Measurements from ENCODE around the gene ATP8B1. TPM values are rescaled to one million over a fixed set of nuclear protein-coding genes. Genes with fewer than 3 reads are reported as not detected.

Gene ATP8B1
- total RNA-seq, 1 donor from 2014 or later = 10.5 TPM

GRCh38 chr18:57798713-57799373 is 4.3 kb downstream of the ATP8B1 start:
- intact Hi-C loops (cut with DNase I) = no loop called here
- DNase-seq (ENCODE audit: low spot score) = no peak
- ATAC-seq = no peak

DNA sequence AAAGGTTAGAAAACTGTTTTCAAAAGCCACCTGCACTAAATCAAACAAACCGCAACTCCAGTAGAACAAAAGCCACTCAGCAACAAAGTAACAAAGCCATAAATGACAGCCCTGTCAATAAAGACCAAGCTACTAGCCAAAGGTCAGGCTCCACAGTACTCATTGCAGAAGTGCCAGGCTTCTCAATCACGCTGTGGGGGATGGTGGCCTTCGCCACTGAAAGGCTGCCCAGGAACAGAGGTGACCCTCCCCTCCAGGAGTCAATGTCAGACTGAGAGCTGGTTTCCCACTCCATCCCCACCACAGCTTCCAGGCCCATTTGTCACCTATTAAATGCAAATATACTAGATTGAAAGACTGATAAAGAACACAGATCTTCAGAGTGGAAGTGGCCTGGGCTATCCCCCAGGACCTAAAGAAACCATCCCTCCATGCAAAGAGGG is 5.9 kb downstream of the ATP8B1 start:
- ATAC-seq (no peak), DNase-seq (ENCODE audit: low spot score) (no peak)
- intact Hi-C loops (cut with DNase I) = no loop called here

GRCh38 chr18:57794951-57795728 is 8.0 kb downstream of the ATP8B1 start:
- ATAC-seq = no peak
- intact Hi-C loops (cut with DNase I) = no loop called here
- DNase-seq (ENCODE audit: low spot score) = no peak

- ATAC-seq = no peak
- intact Hi-C loops (cut with DNase I) = no loop called here
Measured at GRCh38 chr18:57793302-57793986, 9.7 kb downstream of the ATP8B1 start.

DNA sequence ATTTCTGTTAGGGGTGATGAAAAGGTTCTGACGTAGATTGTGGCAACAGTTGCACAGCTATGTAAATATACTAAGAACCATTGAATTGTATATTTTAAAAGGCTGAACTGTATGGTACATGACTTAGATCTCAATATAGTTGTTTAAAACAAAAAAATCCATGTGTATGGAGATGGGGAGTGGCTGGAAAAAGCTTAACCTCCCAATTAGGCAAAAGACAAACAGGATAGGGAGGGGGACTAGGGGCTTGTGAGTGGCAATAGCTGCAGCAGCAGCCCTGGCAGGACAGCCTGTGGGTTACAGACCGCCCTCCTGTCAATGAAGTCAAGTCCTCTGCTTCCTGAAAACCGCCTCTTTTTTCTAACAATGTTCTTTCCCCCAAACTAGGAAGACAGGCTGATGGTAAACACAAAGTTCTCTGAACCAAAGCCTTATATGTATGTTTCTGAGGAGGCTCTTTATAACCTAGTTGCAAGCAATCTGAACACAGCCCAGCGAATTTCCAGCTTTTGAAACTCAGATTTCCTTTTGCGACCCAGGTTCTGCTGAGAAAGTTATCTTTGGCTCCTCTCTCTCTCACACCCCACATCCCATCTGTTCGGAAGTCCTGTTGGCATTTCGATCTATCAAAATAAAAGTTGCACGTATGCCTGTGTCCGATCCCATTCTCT is 10.3 kb downstream of the ATP8B1 start:
- intact Hi-C loops (cut with DNase I) = no loop called here
- no peak for DNase-seq (ENCODE audit: low spot score)
- peak; percentile 43 for ATAC-seq

More at GRCh38 chr18:57793302-57793986, 9.7 kb downstream of the ATP8B1 start:
- no peak for DNase-seq (ENCODE audit: low spot score)

- DNase-seq (ENCODE audit: low spot score) (no peak), ATAC-seq (no peak)
- intact Hi-C loops (cut with DNase I) = no loop called here
Measured at GRCh38 chr18:57791911-57792310, 11.2 kb downstream of the ATP8B1 start.

- ATAC-seq (no peak), DNase-seq (ENCODE audit: low spot score) (no peak)
- intact Hi-C loops (cut with DNase I) = no loop called here
Measured at GRCh38 chr18:57791192-57791591, 11.9 kb downstream of the ATP8B1 start.

- intact Hi-C loops (cut with DNase I) = loop anchor here (1.0 kb wide), 1 partner anchor 13 kb away; the partner anchor contains the start of gene ATP8B1
Measured at GRCh38 chr18:57790316-57790715, 12.8 kb downstream of the ATP8B1 start.

DNA sequence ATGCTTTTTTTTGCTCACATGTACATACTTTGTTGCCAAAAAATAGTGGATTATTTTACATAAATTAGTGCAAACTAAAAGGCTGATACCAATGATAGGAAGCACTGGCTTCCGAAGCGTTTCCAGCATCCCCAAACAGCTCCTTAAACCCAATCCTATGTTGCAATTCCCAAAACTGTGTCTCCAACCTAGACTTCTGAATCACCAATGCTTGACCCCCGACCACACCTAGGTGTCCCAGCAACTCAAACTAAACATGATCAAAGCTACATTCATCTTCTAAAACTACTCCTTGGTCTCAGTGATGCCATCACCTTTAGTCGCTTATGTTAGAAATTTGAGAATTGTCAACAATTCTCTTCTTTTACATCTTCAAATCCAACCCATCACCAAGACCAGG is 13.4 kb downstream of the ATP8B1 start:
- intact Hi-C loops (cut with DNase I) = loop anchor here (1.0 kb wide), 1 partner anchor 14 kb away; the partner anchor contains the start of gene ATP8B1
- ATAC-seq (peak; percentile 8), DNase-seq (ENCODE audit: low spot score) (no peak)

More at GRCh38 chr18:57790316-57790715, 12.8 kb downstream of the ATP8B1 start:
- ATAC-seq (no peak), DNase-seq (ENCODE audit: low spot score) (no peak)

DNA sequence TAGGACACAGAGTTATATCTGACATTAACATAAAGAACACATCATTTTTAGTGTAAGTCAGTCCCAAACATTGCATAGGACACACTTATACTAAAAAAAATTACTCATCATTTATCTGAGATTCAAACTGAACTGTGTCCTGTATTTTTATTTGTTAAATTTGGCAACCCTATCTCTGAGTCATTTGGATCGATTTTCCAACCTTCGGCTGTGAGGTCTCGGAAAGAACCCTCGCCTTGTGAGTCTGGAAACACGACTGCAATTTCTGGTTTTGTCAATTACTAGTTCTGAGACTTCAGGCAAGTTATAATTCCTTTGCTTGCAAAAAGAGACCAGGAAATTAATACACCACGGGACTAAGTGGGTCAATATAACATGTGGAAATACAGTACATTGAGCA is 14.0 kb downstream of the ATP8B1 start:
- intact Hi-C loops (cut with DNase I) = no loop called here
- ATAC-seq = peak; percentile 67
- no peak for DNase-seq (ENCODE audit: low spot score)

DNA sequence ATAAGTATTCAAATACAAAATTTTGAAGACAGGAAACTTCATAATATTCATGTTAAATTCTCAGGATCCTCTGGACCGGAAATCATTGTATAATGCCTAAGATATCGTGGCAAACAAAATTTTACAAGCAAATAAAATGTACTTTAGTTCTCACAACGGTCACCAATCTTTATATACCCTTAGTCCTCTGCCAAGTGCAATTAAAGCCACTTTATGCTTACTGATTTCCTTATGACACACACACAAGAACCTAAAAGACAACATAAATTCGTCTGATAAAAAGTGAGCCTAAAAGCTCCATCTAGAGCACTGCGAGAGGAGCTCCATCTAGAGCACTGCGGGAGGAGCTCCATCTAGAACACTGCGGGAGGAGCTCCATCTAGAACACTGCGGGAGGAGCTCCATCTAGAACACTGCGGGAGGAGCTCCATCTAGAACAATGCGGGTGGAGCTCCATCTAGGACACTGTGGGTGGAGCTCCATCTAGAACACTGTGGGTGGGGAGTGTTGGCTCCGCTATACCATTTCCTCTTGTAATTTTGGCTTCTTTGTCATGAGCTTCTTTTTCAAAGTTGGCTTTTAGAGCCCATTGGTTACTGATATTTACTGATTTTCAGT is 15.9 kb downstream of the ATP8B1 start:
- ATAC-seq = no peak
- intact Hi-C loops (cut with DNase I) = no loop called here
- DNase-seq (ENCODE audit: low spot score) = no peak

DNA sequence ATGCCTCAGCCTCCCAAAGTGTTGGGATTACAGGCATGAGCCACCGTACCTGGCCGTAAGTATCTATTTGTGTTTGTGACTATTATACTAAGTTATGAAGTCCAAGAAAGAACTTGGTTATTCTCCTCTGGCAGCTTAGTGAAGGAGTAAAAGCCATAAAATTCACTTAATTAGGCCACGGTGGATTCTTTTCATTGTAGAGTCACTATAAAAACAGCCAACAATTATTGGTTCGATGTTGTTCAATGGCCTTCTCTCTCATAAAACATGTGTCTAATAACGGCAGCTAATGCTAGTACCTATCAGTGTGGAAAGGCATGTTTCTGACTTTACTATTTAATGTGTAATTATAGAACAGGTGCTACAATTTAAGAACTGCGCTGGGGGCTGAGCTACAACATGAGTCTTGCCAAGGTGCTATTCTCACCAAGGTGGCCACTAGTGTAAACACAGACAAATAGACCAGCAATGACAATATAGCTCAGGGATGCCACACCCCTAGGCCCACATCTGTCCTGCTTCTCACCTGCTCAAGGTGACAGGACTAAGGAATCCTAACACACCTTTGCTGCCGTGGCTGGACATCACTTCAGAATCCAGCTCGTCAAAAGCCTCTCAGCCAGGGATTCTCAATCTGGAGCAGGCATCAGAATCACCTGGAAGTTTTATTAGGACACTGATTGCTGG is 17.2 kb downstream of the ATP8B1 start:
- DNase-seq (ENCODE audit: low spot score) (no peak), ATAC-seq (no peak)
- intact Hi-C loops (cut with DNase I) = no loop called here

GRCh38 chr18:57784801-57785114 is 18.4 kb downstream of the ATP8B1 start:
- intact Hi-C loops (cut with DNase I) = no loop called here
- no peak for DNase-seq (ENCODE audit: low spot score)
- no peak for ATAC-seq

DNA sequence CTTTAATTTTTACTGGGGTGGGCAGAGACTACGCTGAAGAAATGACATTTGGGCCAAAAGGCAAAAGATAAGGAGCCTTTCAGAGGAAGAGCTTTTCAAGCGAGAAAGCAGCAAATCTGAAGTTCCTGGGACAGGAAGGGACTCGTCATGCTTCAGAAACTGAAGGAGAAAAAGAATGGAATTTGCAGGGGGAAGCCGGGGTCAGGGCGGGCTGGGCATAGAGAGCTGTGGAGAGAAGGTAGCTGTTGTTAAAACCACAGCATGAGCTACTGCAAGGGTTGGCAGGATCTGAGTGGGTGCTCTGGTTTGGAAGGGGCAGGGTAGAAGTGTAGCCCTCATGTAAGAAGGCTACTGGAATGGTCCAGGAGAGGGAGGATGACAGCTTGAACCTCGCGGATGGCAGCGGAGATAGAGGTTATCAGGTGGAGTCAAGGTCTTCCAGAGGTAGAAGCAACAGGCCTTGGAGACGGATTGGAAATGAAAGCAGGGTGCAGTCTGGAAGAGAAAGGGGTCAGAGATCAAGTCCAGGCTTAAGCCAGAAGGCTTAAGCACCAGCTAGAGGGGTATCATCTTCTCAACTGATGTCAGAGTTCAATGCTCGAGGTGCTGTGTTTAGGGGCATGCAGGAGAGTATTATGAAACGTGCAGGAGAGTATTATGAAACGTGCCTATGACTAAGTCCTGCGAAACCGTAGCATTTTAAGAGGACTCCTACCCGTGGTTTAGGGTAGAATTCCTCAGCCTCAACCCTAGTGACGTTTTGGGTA is 18.9 kb downstream of the ATP8B1 start:
- no peak for ATAC-seq
- intact Hi-C loops (cut with DNase I) = no loop called here
- no peak for DNase-seq (ENCODE audit: low spot score)

- ATAC-seq (no peak), DNase-seq (ENCODE audit: low spot score) (no peak)
- intact Hi-C loops (cut with DNase I) = no loop called here
Measured at GRCh38 chr18:57782049-57782448, 21.1 kb downstream of the ATP8B1 start.

- no peak for ATAC-seq
- intact Hi-C loops (cut with DNase I) = no loop called here
- DNase-seq (ENCODE audit: low spot score) = no peak
Measured at GRCh38 chr18:57780706-57781347, 22.3 kb downstream of the ATP8B1 start.

GRCh38 chr18:57780318-57780705 is 22.8 kb downstream of the ATP8B1 start:
- DNase-seq (ENCODE audit: low spot score) = no peak
- no peak for ATAC-seq
- intact Hi-C loops (cut with DNase I) = no loop called here

Measured in sciatic nerve (tissue), 2 donors.